ENCODE results near the gene TYW1.
"Not testable (repeated sequence)": the region's sequence is repeated elsewhere in the genome, so short reads cannot be mapped to it uniquely, and the experiment has no call there.

Gene TYW1

DNA sequence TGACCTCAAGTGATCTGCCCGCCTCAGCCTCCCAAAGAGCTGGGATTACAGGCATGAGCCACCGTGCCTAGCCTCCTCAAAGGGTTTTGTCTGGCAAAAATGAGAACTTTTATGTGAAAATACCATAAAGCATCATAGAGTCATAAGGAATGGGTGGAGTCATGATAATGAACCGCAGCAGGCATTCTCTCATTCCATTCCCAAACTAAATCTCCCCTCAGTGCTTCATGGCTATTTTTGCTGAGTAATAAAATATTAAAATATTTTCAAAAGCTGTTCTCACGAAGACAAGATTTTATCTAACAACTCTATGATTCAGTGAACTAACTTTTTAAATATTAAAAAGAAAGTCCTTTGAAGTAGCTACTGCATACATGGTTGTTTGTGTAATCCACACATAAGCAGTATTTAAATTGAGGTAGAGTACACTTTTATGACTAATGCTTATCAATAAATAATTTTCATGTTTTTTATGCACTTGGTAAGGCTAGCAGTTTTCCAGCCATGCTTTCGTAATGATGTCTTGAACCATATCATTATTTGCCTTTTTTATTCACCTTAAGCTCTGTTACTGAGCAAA, 195.6 kb downstream of the TYW1 start:
- DNase-seq = not testable (repeated sequence)

DNA sequence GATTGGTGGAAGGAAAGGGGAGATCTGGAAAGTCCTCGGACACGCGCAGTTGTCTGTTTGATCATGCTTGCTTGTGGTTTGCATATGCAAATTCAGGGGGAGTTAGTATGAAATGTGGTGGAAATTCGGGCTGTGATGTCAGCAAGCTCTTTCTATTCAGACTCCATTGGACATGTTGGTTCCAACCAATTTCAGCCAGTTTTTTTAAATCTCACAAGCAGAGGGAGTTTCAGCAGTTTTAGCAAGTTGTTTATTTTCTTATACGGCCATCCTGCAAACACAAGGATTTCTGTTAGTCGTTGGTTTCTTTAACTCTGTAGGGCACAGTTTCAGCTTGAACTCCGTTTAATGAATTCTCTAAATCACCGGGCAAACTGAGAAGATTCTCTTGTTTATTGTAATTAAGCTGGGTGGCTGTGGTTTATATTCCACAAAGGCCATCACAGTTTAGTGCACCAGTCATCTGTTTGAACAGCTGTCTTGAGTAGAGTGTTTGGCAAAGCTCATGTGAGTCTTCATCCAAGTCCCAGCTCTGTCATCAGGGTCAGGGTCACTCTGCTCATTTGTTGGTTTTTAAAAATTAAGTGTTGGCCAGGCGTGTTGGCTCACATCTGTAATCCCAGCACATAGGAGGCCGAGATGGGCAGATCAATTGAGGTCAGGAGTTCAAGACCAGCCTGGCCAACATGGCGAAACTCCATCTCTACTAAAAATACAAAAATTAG, 196.4 kb downstream of the TYW1 start:
- not testable (repeated sequence) for DNase-seq

DNA sequence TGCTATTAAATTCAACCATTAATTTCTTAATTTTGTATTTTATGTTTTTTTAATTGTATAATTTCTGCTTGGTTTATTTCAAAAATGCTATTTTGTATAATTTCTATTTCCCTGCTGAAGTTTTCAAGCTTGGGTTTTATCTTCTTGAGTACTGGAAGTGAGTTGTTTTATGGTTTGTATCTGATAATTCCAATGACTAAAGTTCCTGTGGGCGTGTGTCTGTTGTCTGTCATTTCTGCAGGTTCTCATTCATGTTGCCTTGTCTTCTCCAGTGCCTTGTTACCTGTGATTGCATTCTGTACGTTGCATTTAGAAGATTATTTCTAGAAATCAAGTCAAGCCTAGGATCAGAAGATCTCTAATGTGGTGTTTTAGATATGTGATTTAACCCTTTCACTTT, 199.5 kb downstream of the TYW1 start:
- DNase-seq = not testable (repeated sequence)

DNA sequence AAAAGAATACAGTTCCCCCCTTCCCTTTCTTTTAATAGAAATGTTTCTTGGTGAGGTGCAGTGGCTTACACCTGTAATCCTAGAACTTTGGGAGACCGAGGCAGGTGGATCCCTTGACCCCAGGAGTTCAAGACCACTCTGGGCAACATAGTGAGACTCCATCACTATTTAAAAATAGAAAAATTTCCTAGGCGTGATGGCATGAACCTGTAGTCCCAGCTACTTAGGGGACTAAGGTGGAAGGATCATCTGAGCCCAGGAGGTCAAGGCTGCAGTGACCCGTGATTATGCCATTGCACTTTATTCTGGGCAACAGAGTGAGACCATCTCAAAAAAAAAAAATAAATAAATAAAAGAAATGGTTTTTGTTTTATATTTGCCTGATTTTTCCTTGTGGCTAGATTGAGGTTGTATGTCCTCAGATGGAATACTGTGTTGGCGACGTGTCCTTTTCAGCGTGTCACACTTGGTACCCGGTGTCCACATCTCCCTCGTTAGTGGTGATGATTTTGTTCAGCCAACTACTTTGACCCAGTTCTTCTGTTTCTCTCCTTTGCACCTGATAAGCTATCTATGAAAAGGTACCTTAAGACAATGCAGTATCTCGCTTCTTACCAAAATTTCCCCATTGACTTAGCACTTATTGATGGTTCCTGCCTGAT, 202.4 kb downstream of the TYW1 start:
- DNase-seq = not testable (repeated sequence)

DNA sequence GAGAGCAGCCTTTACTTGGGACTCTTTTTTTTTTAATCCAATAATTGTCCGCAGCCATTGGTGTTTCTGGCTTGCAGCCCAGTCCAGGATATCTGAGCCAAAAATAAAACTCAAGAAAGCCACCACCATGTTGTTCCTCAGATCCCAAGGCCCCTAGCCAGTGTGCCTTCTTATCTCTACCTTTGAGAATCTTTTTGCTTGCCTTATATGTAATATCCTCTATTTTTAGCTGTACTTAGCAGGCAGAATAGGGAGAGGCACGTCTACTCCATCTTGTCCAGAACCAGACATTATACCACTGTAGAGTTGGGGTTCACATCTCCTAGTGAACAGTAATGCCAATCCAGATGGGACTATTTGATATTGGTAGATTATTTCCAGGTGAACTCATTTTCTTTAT, 209.1 kb downstream of the TYW1 start:
- DNase-seq = not testable (repeated sequence)

DNA sequence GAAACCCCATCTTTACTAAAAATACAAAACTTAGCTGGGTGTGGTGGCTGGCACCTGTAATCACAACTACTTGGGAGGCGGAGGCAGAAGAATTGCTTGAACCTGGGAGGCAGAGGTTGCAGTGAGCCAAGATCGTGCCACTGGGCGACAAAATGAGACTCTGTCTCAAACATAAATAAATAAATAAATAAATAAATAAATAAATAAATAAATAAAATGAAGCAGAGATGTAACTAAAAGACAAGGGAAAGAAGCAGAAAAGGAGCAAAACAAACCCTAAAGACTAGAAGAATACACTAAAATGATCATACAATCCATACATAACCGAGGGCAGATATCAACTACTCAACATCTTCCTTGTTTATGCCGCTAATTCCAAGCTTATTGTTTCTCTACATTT, 209.8 kb downstream of the TYW1 start:
- no peak for DNase-seq

DNA sequence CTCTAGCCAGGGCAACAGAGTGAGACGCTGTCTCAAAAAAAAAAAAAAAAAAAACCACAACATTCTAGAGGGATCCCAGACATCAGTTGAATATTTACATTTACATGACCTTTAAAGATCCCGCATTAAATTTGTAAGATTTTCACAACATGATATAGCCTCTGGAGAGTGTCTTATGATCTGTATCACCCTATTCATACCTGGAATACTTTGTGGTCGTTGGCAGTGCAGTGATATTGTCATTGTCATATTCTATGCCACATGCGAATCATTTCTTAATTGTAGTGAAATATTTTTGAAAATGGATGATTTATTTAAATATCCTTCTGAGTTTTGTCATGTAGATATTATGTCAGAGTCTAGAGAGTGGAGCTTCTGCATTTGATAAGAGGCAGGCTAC, 212.0 kb downstream of the TYW1 start:
- DNase-seq = not testable (repeated sequence)

DNA sequence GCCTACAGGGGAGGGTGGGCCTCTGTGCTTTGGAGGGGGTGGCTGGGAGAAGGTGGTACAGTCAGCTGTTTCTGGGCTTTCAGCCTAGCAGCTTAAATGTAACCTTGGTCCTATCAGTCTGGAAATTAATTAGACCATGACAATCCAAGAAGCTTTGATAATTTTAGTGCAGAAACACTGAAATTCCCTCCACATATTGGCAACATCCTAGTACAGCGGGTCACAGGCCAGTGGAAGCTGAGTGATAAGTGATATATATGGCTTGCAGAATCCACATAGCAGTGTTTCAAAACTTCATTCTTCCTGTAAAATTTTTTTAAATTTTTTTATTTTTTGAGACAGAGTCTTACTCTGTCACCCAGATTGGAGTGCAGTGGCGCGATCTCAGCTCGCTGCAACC, 212.6 kb downstream of the TYW1 start:
- DNase-seq = no peak

DNA sequence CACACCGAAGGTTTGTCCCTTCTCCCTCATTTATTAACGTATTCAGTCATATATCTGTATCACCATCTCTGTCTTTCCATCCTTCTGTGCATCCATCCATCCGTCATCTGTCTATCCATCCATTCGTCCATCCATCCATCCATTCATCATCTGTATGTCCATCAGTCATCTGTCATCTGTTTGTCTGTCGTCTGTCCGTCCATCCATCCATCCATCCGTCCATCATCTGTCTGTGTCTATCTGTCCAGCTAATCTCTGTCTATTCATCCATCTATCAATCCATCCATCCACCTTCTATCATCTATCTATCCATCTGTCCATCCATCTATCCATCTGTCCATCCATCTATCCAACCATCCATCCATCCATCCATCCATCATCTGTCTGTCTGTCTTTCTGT, 213.9 kb downstream of the TYW1 start:
- DNase-seq = no peak

DNA sequence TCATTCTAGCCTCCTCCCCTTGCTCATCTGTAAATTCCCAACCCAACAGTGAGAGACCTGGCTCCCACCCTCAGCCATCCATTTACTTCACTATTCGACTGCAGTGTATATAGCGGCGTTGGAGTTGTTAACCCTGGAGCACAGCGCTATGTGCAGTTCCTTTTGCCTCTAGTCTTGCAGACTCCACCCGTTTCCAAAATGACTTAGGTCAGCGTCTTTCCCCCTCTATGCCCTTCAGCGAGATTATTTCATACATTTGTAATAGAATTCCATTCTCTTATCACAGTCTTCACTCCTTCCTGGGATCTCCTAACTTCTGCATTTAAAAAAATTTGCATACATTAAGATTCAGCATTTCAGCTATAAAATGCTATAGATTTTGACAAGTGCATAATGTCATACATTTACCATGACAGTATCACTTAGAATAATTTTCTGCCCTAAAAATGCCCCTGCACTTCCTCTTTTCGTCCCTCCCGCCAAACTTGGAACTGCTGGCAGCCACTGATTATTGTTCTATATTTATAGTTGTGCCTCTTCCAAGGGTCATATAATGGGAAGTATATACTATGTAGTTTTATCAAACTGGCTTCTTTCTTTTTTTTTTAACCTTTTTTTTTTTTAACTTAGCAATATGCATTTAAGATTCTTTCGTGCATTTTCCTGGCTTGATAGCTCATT, 215.2 kb downstream of the TYW1 start:
- not testable (repeated sequence) for DNase-seq

DNA sequence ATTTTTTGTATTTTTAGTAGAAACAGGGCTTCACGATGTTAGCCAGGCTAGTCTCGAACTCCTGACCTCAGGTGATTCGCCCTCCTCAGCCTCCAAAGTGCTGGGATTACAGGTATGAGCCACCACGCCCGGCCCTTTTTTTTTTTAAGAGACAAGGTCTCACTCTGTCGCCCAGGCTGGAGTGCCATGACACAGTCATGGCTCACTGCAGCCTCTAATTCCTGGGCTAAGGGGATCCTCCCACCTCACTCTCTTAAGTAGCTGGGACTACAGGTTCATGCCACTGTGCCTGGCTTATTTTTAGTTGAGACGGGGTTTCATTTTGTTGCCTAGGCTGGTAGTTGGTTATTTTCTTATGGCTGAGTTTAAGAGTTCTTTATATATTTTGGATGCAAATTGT, 216.4 kb downstream of the TYW1 start:
- DNase-seq = not testable (repeated sequence)

DNA sequence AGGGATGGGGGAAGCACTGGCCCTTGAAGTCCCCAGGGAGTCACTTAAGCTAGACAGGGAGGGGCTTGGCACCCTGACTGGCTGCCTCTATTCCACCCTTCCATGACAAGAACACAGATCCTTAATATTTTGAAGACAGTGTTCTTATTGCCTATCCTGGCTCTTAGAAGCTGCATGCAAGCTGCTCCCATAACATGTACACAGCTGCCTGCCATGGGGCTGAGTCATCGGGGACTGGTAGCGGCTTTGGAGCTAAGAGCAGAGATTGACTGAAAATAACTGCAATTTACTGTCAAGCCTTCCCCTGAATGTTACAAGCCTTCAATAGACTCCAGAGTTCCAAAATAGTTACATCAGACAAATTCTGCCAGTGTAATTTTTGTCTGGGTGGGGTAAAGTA, 226.9 kb downstream of the TYW1 start:
- DNase-seq = not testable (repeated sequence)

DNA sequence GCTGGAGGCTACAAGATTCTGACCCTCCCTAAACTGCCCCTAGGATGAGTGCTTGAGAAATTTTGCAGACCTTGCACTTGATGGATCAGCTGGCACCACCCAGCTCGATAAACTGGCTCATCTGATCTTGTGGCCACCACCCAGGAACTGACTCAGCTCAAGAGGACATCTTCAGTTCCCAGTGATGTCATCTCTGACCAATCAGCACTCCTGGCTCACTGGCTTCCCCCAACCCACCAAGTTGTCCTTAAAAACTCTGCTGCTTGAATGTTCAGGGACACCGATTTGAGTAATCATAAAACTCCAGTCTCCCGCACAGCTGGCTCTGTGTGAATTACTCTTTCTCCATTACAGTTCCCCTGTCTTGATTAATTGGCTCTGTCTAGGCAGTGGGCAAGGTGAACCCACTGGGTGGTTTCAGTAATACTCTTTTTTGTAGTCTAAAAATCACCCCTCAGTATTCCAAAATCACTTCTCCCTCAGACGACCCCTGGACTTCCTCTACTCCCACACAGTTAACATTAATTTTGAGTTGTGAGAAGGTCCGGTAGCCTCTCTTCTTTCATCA, 229.8 kb downstream of the TYW1 start:
- DNase-seq = not testable (repeated sequence)

DNA sequence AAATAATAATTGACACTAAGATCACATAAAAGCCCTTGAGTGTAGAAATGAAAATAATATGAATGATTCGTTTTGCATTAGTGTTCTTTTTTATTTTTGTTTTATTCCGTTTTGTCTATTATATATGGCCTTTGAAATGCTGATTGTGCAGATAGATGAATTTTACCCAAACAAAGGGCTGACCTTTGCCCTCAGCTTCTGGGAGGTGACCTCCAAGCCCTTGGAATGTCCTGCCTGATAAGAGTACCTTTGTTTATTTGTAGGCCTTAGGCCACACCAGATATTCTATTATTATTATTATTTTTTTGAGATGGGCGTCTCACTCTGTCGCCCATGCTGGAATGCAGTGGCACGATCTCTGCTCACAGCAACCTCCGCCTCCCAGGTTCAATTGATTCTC, 230.3 kb downstream of the TYW1 start:
- not testable (repeated sequence) for DNase-seq

DNA sequence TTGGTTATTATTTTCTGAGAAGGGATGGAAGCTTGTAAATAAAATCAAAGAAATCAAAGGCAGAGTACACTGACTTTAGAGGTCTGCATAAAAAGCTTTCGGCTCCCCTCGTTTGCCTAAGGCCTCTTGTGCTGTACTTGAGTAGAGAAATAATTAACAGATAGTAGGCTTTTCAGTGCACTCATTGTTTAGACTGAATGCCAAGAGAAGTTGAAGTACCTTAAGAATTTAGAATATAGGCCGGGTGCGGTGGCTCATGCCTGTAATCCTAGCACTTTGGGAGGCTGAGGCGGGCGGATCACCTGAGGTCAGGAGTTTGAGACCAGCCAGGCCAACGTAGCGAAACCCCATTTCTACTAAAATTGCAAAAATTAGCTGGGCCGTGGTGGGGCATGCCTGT, 232.4 kb downstream of the TYW1 start:
- DNase-seq = not testable (repeated sequence)

DNA sequence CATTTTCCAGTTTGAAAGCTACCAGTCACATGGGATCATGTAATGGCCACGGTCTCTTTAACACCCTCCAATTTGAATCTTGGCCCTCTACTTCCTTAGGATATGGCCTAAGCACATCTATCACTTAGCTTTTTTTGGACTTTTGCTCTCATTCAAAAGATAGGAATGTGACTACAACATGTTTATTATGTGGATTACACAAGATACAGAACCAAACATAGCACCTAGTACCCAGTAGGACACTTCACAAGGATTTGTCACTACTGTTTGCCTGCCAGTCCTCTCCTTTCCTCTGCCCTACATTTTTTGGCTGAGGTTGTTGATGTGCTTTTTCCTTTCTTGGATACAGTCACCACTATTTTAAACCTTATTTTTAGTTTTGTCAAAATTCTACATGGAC, 233.4 kb downstream of the TYW1 start:
- DNase-seq = not testable (repeated sequence)

DNA sequence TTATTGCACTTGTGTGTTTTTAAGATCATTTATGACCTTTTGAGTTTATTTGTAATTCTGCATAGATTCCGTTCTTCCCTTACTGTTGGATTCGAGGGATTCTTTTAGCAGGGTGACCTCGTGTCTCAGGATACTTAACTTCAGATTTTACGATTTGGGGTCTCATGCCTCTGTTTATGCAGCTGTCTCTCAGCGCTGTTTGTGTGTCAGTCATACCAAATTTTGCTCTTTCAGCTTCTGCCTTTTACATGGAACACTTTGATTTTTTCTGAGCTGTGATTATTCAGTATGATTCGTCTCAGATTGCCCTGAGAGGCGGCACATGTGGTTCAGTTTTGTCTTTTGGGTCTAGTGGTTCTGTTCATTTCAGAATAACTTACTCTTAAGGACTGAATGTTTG, 236.9 kb downstream of the TYW1 start:
- DNase-seq = not testable (repeated sequence)

DNA sequence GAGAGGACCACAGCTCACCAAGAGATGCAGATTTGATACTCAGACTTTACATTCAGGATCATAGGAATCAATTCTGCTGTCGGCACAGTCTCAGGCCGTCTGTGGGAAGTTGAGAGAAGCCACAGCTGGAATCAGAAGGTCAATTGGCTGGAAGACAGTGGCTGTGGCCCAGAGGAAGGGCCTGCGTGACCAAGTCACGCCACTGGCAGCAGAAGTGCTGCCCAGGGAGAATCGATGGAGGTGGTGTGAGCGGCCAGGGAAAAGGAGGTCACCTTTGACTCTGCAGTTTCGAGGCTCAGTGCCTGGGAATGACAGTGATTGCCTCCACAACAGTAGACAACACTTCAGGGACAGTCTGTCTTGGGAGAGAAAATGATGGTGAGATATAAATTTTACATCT, 239.6 kb downstream of the TYW1 start:
- DNase-seq = not testable (repeated sequence)

DNA sequence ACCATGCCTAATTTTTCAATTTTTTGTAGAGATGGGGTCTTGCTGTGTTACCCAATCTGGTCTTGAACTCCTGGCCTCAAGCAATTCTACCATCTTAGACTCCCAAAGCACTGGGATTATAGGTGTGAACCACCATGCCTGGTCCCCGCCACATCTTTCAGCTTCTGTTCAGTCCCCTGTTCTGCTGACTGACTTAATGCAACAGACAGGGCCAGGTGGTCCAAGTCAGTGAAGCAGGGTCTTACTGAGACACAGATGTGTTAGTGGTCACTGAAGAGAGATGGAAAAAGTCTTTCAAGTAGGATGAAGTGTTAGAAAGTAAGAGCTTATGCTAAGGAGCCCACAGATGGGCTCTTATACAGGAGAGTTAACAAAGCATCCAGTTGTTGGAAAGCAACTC, 246.2 kb downstream of the TYW1 start:
- DNase-seq = not testable (repeated sequence)

DNA sequence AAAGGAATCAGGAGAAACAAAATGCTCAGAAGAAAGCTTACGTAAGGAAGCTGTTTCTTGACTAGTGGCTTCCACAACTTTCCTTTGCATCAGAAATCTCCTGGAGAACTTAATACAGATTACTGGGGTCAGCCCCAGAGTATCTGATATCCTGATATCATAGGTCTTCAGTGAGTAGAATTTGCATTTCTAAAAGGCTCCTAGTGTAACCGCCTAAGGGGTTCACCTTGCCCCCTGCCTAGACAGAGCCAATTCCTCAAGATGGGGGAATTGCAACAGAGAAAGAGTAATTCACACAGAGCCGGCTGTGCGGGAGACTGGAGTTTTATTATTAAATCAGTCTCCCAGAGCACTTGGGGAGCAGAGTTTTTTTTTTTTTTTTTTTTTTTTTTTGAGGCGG, 251.7 kb downstream of the TYW1 start:
- not testable (repeated sequence) for DNase-seq

DNA sequence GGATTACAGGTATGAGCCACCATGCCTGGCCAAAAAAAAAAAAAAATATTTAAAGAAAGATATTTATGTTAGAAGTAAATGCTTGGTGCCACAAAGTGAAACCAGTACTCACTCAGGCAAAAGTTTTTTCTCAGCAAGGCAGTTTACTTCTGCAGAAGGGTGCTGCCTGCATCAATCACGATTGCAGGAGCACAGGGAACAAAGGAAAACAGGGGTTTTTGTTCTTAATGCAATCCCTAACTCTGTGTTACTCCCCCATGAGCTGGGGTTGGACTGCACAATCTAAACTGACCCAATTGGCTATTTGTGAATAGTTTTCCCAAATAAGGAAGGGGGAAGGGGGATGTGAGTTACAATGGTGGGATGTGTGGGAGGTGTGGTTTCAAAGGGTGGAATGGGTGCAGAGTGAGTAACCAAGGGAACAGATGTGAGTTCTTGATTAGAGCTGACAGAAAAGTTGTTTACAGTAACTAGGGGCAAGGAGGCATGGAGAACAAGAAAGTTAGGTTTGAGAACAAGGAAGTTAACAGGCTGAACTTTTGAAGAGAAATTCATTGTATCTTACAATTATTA, 255.4 kb downstream of the TYW1 start:
- no peak for DNase-seq

DNA sequence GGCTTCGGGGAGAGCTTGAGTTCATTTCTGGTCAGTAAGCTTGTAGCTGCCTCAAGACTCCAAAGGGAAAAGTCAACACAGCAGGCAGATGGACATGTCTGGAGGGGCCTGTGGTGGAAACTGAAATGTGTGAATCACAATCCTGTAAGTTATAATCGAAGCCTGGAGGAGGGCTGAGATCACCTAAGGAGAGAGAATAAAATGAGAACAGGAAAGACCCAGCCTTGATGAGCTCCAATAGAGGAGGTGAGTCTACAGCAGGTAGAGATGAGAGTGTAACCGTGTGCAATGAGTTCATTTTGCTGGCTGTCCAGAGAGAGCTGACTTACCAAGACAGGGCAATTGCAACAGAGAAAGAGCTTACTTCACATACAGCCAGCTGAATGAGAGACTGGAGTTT, 258.4 kb downstream of the TYW1 start:
- DNase-seq = not testable (repeated sequence)

DNA sequence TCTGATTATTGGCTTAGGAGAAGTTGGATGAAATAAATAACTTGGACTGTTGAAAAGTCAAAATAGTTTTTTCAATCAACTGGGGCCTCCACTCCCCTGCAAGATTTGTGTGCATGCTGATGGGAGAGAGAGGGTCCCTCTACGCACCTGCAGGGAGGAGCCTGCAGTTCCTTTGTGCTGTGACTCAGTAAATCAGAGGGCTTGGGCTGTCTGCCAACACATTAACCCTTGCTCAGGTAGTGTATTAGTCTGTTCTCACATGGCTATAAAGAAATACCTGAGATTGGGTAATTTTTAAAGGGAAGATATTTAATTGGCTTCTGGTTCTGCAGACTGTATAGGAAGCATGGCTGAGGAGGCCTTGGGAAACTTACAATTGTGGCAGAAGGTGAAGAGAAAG, 261.1 kb downstream of the TYW1 start:
- DNase-seq = not testable (repeated sequence)

All from activated CD4-positive, alpha-beta T cell treated with anti-CD3 and anti-CD28 coated beads, Interleukin-2, amount 50 U/mL, for 1 hour (primary cell).